SK-N-SH (cell line): ENCODE measurements around the gene GPC5. TPM values are rescaled to one million over a fixed set of nuclear protein-coding genes. Genes with fewer than 3 reads are reported as not detected.

Source experiments
- CTCF ChIA-PET: fragments of 300-600, 350-600 bp; formaldehyde crosslinking; extraction: SDS; loops from one replicate; lab custom pipeline; 2021; lab: Yijun Ruan, JAX
- POLR2A ChIA-PET: fragments of 350-600 bp; sonication (Branson Sonifier 250); formaldehyde crosslinking; extraction: SDS; loops from one replicate; lab custom pipeline; 2020; ENCODE audit warnings: antibody characterized with exemption, inconsistent platforms; lab: Yijun Ruan, JAX
- DNase-seq: peaks from one replicate; pipeline ENCODE4 v3.0.0; 2012
- H2AFZ ChIP-seq: fragments of 200-600 bp; sonication (generic); 2 replicates; pipeline ENCODE4 v1.8.1; 2016; ENCODE audit warnings: antibody characterized with exemption, mild to moderate bottlenecking, low read depth
- H3F3A ChIP-seq: fragments of 200-600 bp; sonication (generic); replicated peaks from 2 replicates; pipeline ENCODE3; 2016; ENCODE audit warnings: antibody characterized with exemption, mild to moderate bottlenecking; ENCODE audit not compliant: insufficient read depth
- H3K27ac ChIP-seq, 2 experiments: fragments of 200-500 bp in 1 of 2; fragments of 200-600 bp in 1 of 2; sonication (Bioruptor generic) in 1 of 2; sonication (generic), shearing (Covaris generic) in 1 of 2; 2 replicates each; pipeline versions ENCODE4 v1.5.1 to v1.6.1; 2014 to 2016; ENCODE audit warnings: low read depth in 2 of 2, inconsistent platforms in 1 of 2, low read length in 1 of 2, mild to moderate bottlenecking in 1 of 2, mixed read lengths in 1 of 2
- H3K27me3 ChIP-seq: fragments of 200-600 bp; sonication (generic), shearing (Covaris generic); 2 replicates; pipeline ENCODE4 v1.6.1; 2016; ENCODE audit warnings: mixed run types; ENCODE audit not compliant: insufficient read depth
- H3K36me3 ChIP-seq, 2 experiments: fragments of 200-500 bp in 1 of 2; fragments of 200-600 bp in 1 of 2; sonication (Bioruptor generic) in 1 of 2; sonication (generic) in 1 of 2; replicated peaks in 1 of 2; 2 replicates each; pipeline versions ENCODE3 to v1.5.1; 2014 to 2016; ENCODE audit warnings: low read length in 1 of 2, mild to moderate bottlenecking in 1 of 2; ENCODE audit not compliant: insufficient read depth in 2 of 2, control insufficient read depth in 1 of 2
- H3K4me1 ChIP-seq, 2 experiments: fragments of 200-500 bp in 1 of 2; fragments of 200-600 bp in 1 of 2; sonication (Bioruptor generic) in 1 of 2; sonication (generic), shearing (Covaris generic) in 1 of 2; 2 replicates each; pipeline versions ENCODE4 v1.5.1 to v1.6.1; 2014 to 2016; ENCODE audit warnings: low read depth in 1 of 2, low read length in 1 of 2, mixed run types in 1 of 2; ENCODE audit not compliant: insufficient read depth in 2 of 2, control insufficient read depth in 1 of 2
- H3K4me2 ChIP-seq: fragments of 200-600 bp; sonication (generic), shearing (Covaris generic); 2 replicates; pipeline ENCODE4 v1.6.1; 2017; ENCODE audit warnings: mixed run types
- H3K4me3 ChIP-seq, 2 experiments: fragments of 200-500 bp in 1 of 2; fragments of 200-600 bp in 1 of 2; sonication (Bioruptor generic) in 1 of 2; sonication (generic), shearing (Covaris generic) in 1 of 2; 2 replicates each; pipeline versions ENCODE4 v1.5.1 to v1.8.1; 2014 to 2016; ENCODE audit warnings: low read depth in 2 of 2, inconsistent platforms in 1 of 2, low read length in 1 of 2, mild to moderate bottlenecking in 1 of 2, mixed read lengths in 1 of 2, moderate library complexity in 1 of 2
- H3K79me2 ChIP-seq: fragments of 200-600 bp; sonication (generic); 2 replicates; pipeline ENCODE4 v1.8.1; 2017; ENCODE audit warnings: mild to moderate bottlenecking; ENCODE audit not compliant: insufficient read depth
- H3K9ac ChIP-seq: fragments of 200-600 bp; sonication (generic); 2 replicates; pipeline ENCODE4 v1.6.1; 2017; ENCODE audit warnings: mixed run types
- H3K9me2 ChIP-seq: fragments of 200-600 bp; sonication (generic); 2 replicates; pipeline ENCODE4 v1.6.1; 2017; ENCODE audit warnings: mixed run types
- H3K9me3 ChIP-seq: fragments of 200-600 bp; sonication (generic); 2 replicates; pipeline ENCODE4 v1.6.1; 2017; ENCODE audit warnings: mixed run types, mild to moderate bottlenecking, moderate library complexity
- H4K20me1 ChIP-seq: fragments of 200-600 bp; sonication (generic); 2 replicates; pipeline ENCODE4 v1.6.1; 2017; ENCODE audit warnings: mild to moderate bottlenecking, mixed run types; ENCODE audit not compliant: insufficient read depth
- CHD2 ChIP-seq: fragments of 150-350 bp; IDR thresholded peaks from 2 replicates; pipeline ENCODE4 v1.6.1; 2018; ENCODE audit warnings: low read length; ENCODE audit not compliant: partially characterized antibody
- CTCF ChIP-seq: fragments of 200-600 bp; sonication (generic); IDR thresholded peaks from 2 replicates; pipeline ENCODE4 v1.6.1; 2017; ENCODE audit warnings: antibody characterized with exemption, mild to moderate bottlenecking, moderate library complexity
- ELF1 ChIP-seq: IDR thresholded peaks from 2 replicates; pipeline ENCODE4 v1.4.0; 2012
- EP300 ChIP-seq, 2 experiments: IDR thresholded peaks; 2 replicates each; pipeline versions ENCODE4 v1.4.0 to v1.6.1; 2012; ENCODE audit warnings: borderline replicate concordance in 1 of 2, low read depth in 1 of 2, low read length in 1 of 2
- EZH2phosphoT487 ChIP-seq: fragments of 200-600 bp; sonication (generic); IDR thresholded peaks from 2 replicates; pipeline ENCODE4 v1.6.1; 2017; ENCODE audit warnings: low read depth, mixed run types, mild to moderate bottlenecking, antibody characterized with exemption, moderate library complexity, borderline replicate concordance
- FOXJ3 ChIP-seq: sonication (generic); formaldehyde crosslinking; IDR thresholded peaks from 2 replicates; pipeline ENCODE4 v1.5.1; 2020; ENCODE audit warnings: mild to moderate bottlenecking, missing genetic modification reagents
- FOXM1 ChIP-seq: IDR thresholded peaks from 2 replicates; pipeline ENCODE4 v1.4.0; 2012; ENCODE audit warnings: low read depth, mild to moderate bottlenecking
- JUND ChIP-seq: IDR thresholded peaks from 2 replicates; pipeline ENCODE4 v1.4.0; 2012
- POLR2AphosphoS5 ChIP-seq: IDR thresholded peaks from 2 replicates; pipeline ENCODE4 v1.6.1; 2012; ENCODE audit warnings: low read depth, low read length
- RAD21 ChIP-seq: IDR thresholded peaks from 2 replicates; pipeline ENCODE4 v1.6.1; 2012; ENCODE audit warnings: mild to moderate bottlenecking, low read length
- RCOR1 ChIP-seq: fragments of 150-350 bp; IDR thresholded peaks from 2 replicates; pipeline ENCODE4 v1.6.1; 2017; ENCODE audit warnings: antibody characterized with exemption, low read length
- RXRA ChIP-seq: IDR thresholded peaks from 2 replicates; pipeline ENCODE4 v1.4.0; 2012; ENCODE audit warnings: low read depth, mild to moderate bottlenecking, borderline replicate concordance
- SMC3 ChIP-seq: IDR thresholded peaks from 2 replicates; pipeline ENCODE4 v1.6.1; 2012; ENCODE audit warnings: low read depth, low read length, improper control_type of control experiment
- TAF1 ChIP-seq: IDR thresholded peaks from 2 replicates; pipeline ENCODE4 v1.6.1; 2012; ENCODE audit warnings: low read depth, mild to moderate bottlenecking, low read length, moderate library complexity, borderline replicate concordance
- WGBS: methylation state at CpG from one replicate; pipeline ENCODE4 v1.1.6; 2017; ENCODE audit warnings: low lambda C conversion rate; 5-methylcytosine and 5-hydroxymethylcytosine counted together
- polyA plus RNA-seq, 3 experiments: library from polyadenylated mRNA; depleted of rRNA; stranded (reverse); fragments of >200 nt; gene quantifications; 2 replicates each; pipeline ENCODE4 v1.2.3, GENCODE V29; 2012
- TF ChIP-seq, protein P1 (sequence below): fragments of 150-350 bp; IDR thresholded peaks from 2 replicates; pipeline ENCODE4 v1.6.1; 2017; ENCODE audit warnings: antibody characterized with exemption, low read length, low read depth, borderline replicate concordance

GPC5 gene
- polyA plus RNA-seq, 1 of the 3 experiments (the other 2 are of a cell fraction): 0.03 TPM

GRCh38 chr13:91909617-91910016 is 511.2 kb downstream of the GPC5 start (continued):
- TF ChIP-seq FOXJ3 (CRISPR knock-in tag): no peak
- no peak for TF ChIP-seq CHD2
- no peak for TF ChIP-seq POLR2AphosphoS5
- TF ChIP-seq RXRA: no peak
- TF ChIP-seq RCOR1: no peak
- TF ChIP-seq FOXM1: no peak

DNA sequence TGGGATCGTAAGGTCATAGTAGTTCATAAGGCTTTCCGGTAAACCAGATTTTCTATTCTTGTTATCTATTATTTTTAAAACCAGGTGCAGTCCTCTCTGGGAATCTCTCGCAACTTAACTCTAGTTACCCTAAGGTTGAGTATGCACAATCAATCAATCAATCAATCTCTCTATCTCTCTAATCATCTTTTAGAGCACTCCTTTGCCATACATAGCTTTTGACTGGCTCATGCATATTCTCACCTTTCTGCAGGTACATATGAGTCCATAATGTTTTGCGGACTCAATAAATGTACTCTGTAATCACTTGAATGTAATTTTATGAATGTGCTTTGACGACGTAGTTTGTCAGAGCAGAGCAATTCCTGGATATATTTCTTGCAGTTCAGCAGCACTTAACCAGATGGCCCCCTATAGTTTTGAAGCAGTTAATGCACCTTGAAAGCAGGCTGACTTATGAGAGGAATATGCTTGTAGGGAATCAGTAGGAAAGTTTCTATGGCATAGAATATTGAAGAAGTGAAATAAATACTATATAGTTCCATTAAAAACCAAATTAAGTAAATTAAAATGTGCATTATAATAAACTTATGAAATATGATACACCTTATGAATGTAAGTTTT is 524.7 kb downstream of the GPC5 start:
- Histone ChIP-seq H3K9ac (no peak overlapping the region), H4K20me1 (no peaks in the 10 kb centered on the region), H3K27ac (no peak overlapping the region), H3K27me3 (no peaks in the 10 kb centered on the region), H3K4me2 (no peak overlapping the region), H3K9me3 (no peaks in the 10 kb centered on the region; the same call in 1 of the 2 replicates), H3K4me3 (no peak overlapping the region; a peak in 1 of 4 replicates), H2AFZ (no peak overlapping the region), H3K9me2 (no peaks in the 10 kb centered on the region; the same call in 1 of the 2 replicates), H3K4me1 (no peaks in the 10 kb centered on the region), H3K79me2 (no peaks in the 10 kb centered on the region), H3F3A (no peaks in the 10 kb centered on the region), H3K36me3 (no peaks in the 10 kb centered on the region)
- CTCF ChIA-PET: no interaction called here
- POLR2A ChIA-PET: no interaction called here
- WGBS: 82% methylated on average over 6 of the region's 6 CpGs
- TF ChIP-seq, protein P1, sequence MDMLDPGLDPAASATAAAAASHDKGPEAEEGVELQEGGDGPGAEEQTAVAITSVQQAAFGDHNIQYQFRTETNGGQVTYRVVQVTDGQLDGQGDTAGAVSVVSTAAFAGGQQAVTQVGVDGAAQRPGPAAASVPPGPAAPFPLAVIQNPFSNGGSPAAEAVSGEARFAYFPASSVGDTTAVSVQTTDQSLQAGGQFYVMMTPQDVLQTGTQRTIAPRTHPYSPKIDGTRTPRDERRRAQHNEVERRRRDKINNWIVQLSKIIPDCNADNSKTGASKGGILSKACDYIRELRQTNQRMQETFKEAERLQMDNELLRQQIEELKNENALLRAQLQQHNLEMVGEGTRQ: no peak
- peak; percentile 33; the same call in 1 of the 2 replicates for TF ChIP-seq CTCF
- TF ChIP-seq SMC3: no peak
- no peak for TF ChIP-seq CHD2
- TF ChIP-seq RAD21: peak; percentile 3; the same call in 1 of the 2 replicates
- no peak for TF ChIP-seq ELF1
- TF ChIP-seq EZH2phosphoT487: no peak
- no peak for TF ChIP-seq JUND
- no peak for TF ChIP-seq TAF1
- no peak for TF ChIP-seq EP300 (IDR thresholded peaks at IDR 0.05; ENCODE audit: borderline replicate concordance in 1 of 2, low read depth in 1 of 2, low read length in 1 of 2)
- peak; percentile 6 for DNase-seq
